HFF-Myc (cell line): ENCODE measurements around the gene NCKAP5.

ENCODE experiments used
- DNase-seq: peaks from one replicate; pipeline ENCODE4 v3.0.0-alpha.2; 2011; ENCODE audit warnings: low read depth; ENCODE audit errors: extremely low read depth
- H3K4me3 ChIP-seq: replicated peaks from 2 replicates; pipeline ENCODE4 v1.5.1; 2011; ENCODE audit warnings: low read depth, mild to moderate bottlenecking, control low read depth, low read length
- TF ChIP-seq, protein P1 (sequence below): IDR thresholded peaks from 2 replicates; pipeline ENCODE4 v1.5.1; 2012; ENCODE audit warnings: mild to moderate bottlenecking, low read depth, low read length, control low read depth; ENCODE audit errors: missing control alignments

Gene NCKAP5

DNA sequence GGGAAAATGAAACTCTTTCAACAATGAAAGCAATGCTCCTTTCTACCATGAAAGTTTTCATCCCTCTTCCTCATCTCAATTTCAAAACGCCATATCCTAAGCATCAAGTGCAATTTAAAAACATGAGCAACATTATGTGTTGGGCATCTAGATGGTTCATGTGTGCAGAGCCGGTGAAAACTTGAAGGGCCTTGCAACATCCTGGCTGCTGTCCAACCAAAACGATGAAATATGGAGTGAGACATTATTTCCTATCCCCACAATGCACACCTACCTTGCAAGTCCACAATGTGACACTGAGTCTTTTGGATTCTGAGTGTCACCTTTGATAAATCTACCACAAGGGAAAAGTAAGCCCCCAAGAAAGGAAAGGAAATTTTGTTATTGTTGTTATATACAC lies 110.0 kb downstream of the NCKAP5 start:
- no peak overlapping the region for H3K4me3 ChIP-seq
- DNase-seq, result no peak
- TF ChIP-seq, protein P1, sequence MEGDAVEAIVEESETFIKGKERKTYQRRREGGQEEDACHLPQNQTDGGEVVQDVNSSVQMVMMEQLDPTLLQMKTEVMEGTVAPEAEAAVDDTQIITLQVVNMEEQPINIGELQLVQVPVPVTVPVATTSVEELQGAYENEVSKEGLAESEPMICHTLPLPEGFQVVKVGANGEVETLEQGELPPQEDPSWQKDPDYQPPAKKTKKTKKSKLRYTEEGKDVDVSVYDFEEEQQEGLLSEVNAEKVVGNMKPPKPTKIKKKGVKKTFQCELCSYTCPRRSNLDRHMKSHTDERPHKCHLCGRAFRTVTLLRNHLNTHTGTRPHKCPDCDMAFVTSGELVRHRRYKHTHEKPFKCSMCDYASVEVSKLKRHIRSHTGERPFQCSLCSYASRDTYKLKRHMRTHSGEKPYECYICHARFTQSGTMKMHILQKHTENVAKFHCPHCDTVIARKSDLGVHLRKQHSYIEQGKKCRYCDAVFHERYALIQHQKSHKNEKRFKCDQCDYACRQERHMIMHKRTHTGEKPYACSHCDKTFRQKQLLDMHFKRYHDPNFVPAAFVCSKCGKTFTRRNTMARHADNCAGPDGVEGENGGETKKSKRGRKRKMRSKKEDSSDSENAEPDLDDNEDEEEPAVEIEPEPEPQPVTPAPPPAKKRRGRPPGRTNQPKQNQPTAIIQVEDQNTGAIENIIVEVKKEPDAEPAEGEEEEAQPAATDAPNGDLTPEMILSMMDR, result no peak

DNA sequence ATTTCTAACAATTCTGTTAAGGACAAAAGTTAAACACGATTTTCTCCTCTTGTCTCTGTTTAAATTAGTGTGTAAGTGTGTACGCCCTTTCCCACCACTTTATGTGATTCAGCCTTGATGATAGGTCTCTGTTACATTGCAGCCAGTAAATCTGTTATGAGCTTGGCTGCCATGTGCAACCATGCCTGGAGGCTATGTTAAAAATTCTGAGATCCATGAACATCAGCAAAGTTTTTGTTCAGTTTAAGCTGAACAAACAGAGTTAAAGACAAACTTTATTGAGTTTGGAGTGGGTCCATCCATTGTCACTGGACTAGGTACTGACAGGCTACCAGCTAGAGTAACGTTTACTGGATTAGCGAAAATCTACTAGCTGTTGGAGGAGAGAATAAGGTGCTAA lies 110.4 kb downstream of the NCKAP5 start:
- DNase-seq, result no peak
- TF ChIP-seq, protein P1, result no peak
- no peak overlapping the region for H3K4me3 ChIP-seq

DNA sequence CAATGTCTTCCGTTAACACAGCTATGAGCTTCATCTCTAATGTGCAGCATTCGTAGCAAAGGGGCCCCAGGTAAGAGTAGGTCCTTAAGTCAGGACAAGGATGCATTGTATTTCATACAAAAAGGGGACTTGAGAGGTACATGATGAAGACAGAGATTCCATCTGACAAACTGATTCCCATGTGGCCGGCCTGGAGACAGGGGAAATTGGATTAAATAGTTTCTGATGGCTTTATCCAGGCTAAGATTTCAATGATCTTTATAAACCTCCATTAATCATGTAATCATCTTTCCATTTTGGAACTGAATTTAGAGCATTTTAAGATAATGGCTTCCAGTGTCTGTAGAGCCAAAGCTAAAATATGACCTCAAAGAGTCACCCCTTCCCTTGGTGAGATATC lies 111.3 kb downstream of the NCKAP5 start:
- TF ChIP-seq, protein P1, result no peak
- no peak overlapping the region for H3K4me3 ChIP-seq
- no peak for DNase-seq

DNA sequence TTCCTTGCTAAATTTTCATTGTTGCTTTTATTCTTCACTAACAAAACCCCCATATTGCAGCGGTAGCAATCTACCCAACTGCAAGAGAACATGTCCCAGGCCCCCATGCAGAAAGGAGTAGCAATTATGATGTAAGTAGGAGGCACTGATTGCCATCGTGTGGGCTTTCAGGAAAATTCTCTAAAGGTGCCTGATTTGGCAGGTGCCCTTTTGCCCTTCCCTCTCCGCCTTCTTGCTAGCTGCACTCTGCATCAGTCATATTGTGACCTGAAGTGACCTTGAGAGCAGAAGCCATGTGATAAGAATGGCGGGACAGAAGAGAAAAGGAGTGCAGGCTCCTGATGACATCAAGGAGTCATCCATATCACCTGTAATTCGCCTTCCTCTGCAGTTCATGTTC lies 112.1 kb downstream of the NCKAP5 start:
- no peak overlapping the region for H3K4me3 ChIP-seq
- TF ChIP-seq, protein P1, result no peak
- DNase-seq, result no peak

DNA sequence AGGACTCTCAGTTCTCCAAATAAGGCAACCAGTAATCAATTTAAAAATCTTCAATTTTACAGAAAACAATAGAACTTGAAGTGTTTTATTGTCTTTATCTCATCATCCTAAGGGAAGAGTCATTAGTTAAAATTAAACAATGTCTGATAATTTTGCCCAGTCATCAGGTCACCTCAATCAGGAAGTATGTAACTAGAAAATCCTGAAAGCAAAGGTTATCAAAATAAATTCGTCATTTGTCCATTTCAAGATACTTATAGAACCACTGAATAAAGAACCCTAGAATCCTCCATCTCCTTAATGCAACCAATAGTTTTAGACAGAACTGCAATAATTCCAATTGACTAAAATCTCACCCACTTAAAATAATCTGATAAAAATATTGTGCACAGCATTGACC lies 115.2 kb downstream of the NCKAP5 start:
- H3K4me3 ChIP-seq, result no peak overlapping the region
- TF ChIP-seq, protein P1, result no peak
- DNase-seq, result no peak

DNA sequence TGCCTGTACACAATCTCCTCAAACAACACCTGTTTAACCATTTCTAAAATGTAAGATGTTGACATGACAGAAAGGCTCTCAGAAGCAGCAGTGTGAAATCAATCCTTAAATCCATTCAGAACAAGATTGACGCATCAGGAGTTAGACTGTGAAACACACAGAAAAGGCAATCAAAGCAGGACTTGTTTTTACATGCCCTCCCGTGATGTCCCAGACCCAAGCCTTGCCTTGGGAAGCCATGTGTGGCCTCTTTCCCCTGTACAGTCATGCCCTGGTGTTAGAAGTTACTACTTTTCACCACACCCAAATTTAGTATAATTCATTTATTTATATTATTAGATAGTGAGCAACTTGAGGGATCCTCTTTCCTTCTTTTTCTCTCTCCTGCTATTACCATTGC lies 115.7 kb downstream of the NCKAP5 start:
- TF ChIP-seq, protein P1, result no peak
- no peak for DNase-seq
- no peak overlapping the region for H3K4me3 ChIP-seq

DNA sequence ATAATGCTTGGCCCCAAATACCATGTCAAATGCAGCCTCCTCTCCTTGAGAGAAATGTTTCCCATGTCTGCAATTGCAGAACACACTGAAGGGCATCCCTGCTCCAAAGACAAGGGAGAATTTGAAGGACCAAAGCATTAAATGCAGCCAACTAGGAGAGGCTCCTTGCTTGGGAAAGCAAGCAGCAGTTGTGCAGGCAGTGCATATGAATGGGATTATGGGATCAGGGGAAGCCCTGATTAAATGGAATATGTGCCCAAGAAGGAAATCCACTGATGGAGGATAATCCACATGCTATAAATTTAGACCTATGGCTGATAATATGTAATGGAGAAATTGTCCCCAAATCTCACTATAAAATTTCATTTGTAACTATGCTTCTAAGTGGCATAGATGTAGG lies 116.1 kb downstream of the NCKAP5 start:
- H3K4me3 ChIP-seq, result no peak overlapping the region
- TF ChIP-seq, protein P1, result no peak
- no peak for DNase-seq
